22Rv1 (cell line): ENCODE results near the gene TNFRSF18.

Source experiments
- H3K27ac ChIP-seq: fragments of 450-650 bp; 2 replicates; pipeline ENCODE4 v1.5.1; 2017
- CTCF ChIP-seq: fragments of 450-650 bp; IDR thresholded peaks from 2 replicates; pipeline ENCODE4 v1.5.1; 2017; ENCODE audit warnings: mild to moderate bottlenecking
- ZFX ChIP-seq: fragments of 450-650 bp; IDR thresholded peaks from 2 replicates; pipeline ENCODE4 v1.6.1; 2017; ENCODE audit warnings: antibody characterized with exemption, borderline replicate concordance

TNFRSF18 gene

DNA sequence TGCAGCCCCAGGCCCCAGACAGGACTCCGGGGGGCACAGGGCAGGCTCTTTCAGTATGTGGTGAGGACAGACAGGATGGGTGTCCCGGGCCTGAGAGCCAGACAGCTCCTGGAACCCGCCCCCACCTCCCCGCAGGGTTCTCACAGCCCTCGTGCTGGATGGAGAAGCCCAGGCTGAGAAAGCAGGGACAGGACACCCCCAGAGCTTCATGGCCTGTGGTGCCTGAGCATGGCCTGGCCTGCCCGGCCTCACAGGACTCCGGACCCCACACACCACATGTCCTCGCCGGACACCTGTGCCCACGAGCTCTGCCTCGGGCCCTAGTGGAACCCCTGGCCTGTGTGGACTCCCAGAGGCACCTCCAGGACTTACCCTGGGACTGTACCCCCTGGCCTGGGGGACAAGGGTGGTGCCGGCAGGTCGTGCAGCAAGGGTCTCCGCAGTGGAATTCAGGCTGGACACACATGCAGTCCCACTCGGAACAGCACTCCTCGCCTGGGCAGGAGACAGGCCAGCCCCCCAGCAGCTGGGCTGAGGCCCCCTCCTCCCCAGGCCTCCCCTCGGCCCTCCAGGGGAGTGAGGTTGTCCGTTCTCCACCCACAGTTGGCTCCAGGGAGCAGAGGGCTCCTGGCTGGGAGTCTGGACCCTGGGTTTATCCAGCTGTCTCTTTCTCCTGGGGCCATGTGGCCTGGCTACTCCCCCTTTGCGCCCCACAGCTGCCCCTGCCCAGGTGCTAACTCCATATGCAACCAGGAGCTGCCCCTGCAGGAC is 1.2 kb downstream of the TNFRSF18 start:
- TF ChIP-seq CTCF (no peak), ZFX (no peak)

GRCh38 chr1:1204425-1204920 is 1.9 kb downstream of the TNFRSF18 start:
- H3K27ac ChIP-seq = no peak overlapping the region
- TF ChIP-seq ZFX = no peak

More for the DNA sequence above, 1.2 kb downstream of the TNFRSF18 start:
- no peak overlapping the region for H3K27ac ChIP-seq

- H3K27ac ChIP-seq = no peak overlapping the region
- no peak for TF ChIP-seq ZFX
- TF ChIP-seq CTCF = no peak
Measured at GRCh38 chr1:1203561-1204424, 2.6 kb downstream of the TNFRSF18 start.

- TF ChIP-seq CTCF (no peak), ZFX (no peak)
- no peak overlapping the region for H3K27ac ChIP-seq
Measured at GRCh38 chr1:1202831-1203560, 3.4 kb downstream of the TNFRSF18 start.

GRCh38 chr1:1200876-1201810 is 5.2 kb downstream of the TNFRSF18 start:
- H3K27ac ChIP-seq = peak overlapping the region; percentile 37; the same call in 1 of the 2 replicates
- TF ChIP-seq ZFX (no peak), CTCF (no peak)

DNA sequence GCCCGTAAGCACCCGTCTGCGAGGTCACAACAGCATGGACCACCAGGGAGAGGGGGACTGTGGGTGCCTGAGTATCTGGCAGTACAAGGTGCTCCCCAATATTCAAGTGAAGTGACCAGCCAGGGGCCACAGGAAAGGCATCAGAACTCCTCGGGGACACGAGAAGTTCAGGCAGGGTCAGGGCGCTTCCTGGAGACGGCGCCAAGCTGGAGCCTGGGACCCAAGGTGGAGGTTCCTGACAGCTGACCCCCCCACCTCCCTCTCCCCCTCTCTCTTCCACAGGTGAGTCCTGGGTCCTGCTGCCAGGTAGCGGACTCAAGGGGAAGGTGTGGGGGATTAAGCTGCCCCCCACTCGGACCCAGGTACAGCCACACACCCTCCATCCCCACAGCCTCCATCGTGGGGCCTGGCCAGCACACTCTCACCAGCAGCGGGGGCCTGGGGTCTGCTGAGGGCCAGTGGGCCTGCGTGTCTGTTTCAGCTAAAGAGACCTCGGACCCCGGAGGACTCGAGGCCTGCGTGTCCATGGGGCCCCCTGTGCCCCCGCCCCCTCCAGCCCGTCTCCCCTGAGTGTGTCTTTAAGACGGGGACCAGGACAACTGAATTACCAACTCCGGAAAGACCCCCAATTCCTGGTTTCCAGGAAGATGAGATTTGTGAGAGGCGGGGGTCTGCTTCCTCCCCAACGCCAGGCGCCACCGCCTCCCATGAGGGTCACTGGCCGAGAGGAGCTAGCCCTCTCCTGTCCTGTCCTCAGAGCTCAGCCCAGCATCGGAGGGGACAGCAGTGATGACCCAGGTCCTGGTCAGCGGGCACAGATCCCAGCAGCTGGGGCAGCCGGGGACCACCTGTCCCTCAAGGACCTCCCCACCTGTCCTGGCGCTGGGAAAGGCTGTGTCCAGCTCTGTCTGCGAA is 6.2 kb downstream of the TNFRSF18 start:
- H3K27ac ChIP-seq = no peak overlapping the region
- no peak for TF ChIP-seq CTCF
- no peak for TF ChIP-seq ZFX
